WTC11 (cell line): ENCODE results near the gene UMODL1. TPM values are rescaled to one million over a fixed set of nuclear protein-coding genes. Genes with fewer than 3 reads are reported as not detected.

Experiments used
- ATAC-seq: fragments of 200-7000 bp; cut with Tn5 transposase; 2 replicates; pipeline ENCODE4 v1.10.0; 2021; ENCODE audit warnings: mild to moderate bottlenecking, moderate library complexity
- CTCF ChIA-PET: fragments of 300-600 bp; sonication (Branson Sonifier 250); formaldehyde crosslinking; loops from one replicate; lab custom pipeline; 2021; ENCODE audit warnings: antibody characterized with exemption; lab: Charles Lee
- POLR2A ChIA-PET: fragments of 350-600 bp; sonication (Branson Sonifier 250); formaldehyde crosslinking; loops from one replicate; lab custom pipeline; 2021; ENCODE audit warnings: antibody characterized with exemption; lab: Charles Lee
- DNase-seq: peaks from one replicate; pipeline ENCODE4 v3.0.0; 2021; ENCODE audit warnings: low spot score
- H3K27ac Mint-ChIP-seq: 2 replicates; pipeline ENCODE4 v1.8.0; 2021; ENCODE audit warnings: mixed read lengths
- H3K27me3 Mint-ChIP-seq: 2 replicates; pipeline ENCODE4 v1.8.0; 2021; ENCODE audit warnings: low read depth, mild to moderate bottlenecking, moderate library complexity, mixed read lengths
- H3K36me3 Mint-ChIP-seq: 2 replicates; pipeline ENCODE4 v1.8.0; 2021; ENCODE audit warnings: mixed read lengths
- H3K4me1 Mint-ChIP-seq: 2 replicates; pipeline ENCODE4 v1.8.0; 2022; ENCODE audit warnings: mixed read lengths
- H3K4me3 Mint-ChIP-seq: 2 replicates; pipeline ENCODE4 v1.8.0; 2021; ENCODE audit warnings: mild to moderate bottlenecking, moderate library complexity, mixed read lengths
- H3K9me3 Mint-ChIP-seq: 2 replicates; pipeline ENCODE4 v1.8.0; 2021; ENCODE audit warnings: mixed read lengths
- AFF4 ChIP-seq: sonication (generic); formaldehyde crosslinking; IDR thresholded peaks from 2 replicates; pipeline ENCODE4 v1.8.1; 2023; ENCODE audit warnings: mild to moderate bottlenecking, missing genetic modification reagents, borderline replicate concordance
- CREB1 ChIP-seq: sonication (generic); formaldehyde crosslinking; IDR thresholded peaks from 2 replicates; pipeline ENCODE4 v1.8.0; 2023; ENCODE audit warnings: mild to moderate bottlenecking, missing genetic modification reagents
- E2F1 ChIP-seq: sonication (generic); formaldehyde crosslinking; IDR thresholded peaks from 2 replicates; pipeline ENCODE4 v1.8.0; 2022; ENCODE audit warnings: mild to moderate bottlenecking, missing genetic modification reagents
- E2F5 ChIP-seq: sonication (generic); formaldehyde crosslinking; IDR thresholded peaks from 2 replicates; pipeline ENCODE4 v1.8.1; 2022; ENCODE audit warnings: mild to moderate bottlenecking, moderate library complexity, missing genetic modification reagents
- ESRRA ChIP-seq: sonication (generic); formaldehyde crosslinking; IDR thresholded peaks from 2 replicates; pipeline ENCODE4 v1.8.1; 2022; ENCODE audit warnings: mild to moderate bottlenecking, missing genetic modification reagents, borderline replicate concordance
- HMGXB4 ChIP-seq: sonication (generic); formaldehyde crosslinking; IDR thresholded peaks from 2 replicates; pipeline ENCODE4 v1.8.1; 2023; ENCODE audit warnings: mild to moderate bottlenecking, moderate library complexity, missing genetic modification reagents
- IRF2 ChIP-seq: sonication (generic); formaldehyde crosslinking; IDR thresholded peaks from 2 replicates; pipeline ENCODE4 v1.8.0; 2022; ENCODE audit warnings: low read depth, missing genetic modification reagents, borderline replicate concordance
- JUN ChIP-seq: sonication (generic); formaldehyde crosslinking; IDR thresholded peaks from 2 replicates; pipeline ENCODE4 v1.8.0; 2023; ENCODE audit warnings: mild to moderate bottlenecking, missing genetic modification reagents
- MYBL2 ChIP-seq: sonication (generic); formaldehyde crosslinking; IDR thresholded peaks from 2 replicates; pipeline ENCODE4 v1.8.1; 2023; ENCODE audit warnings: mild to moderate bottlenecking, moderate library complexity, missing genetic modification reagents
- NFATC4 ChIP-seq: fragments of 250-450 bp; sonication (Bioruptor Pico); IDR thresholded peaks from 2 replicates; pipeline ENCODE4 v1.9.0; 2021; ENCODE audit warnings: mild to moderate bottlenecking
- PRDM15 ChIP-seq: sonication (generic); formaldehyde crosslinking; IDR thresholded peaks from 2 replicates; pipeline ENCODE4 v1.8.0; 2022; ENCODE audit warnings: missing genetic modification reagents
- SMAD3 ChIP-seq: sonication (generic); formaldehyde crosslinking; IDR thresholded peaks from 2 replicates; pipeline ENCODE4 v1.8.0; 2022; ENCODE audit warnings: missing genetic modification reagents, mild to moderate bottlenecking, borderline replicate concordance
- SOX15 ChIP-seq: fragments of 250-450 bp; sonication (Bioruptor Pico); IDR thresholded peaks from 2 replicates; pipeline ENCODE4 v1.9.0; 2021; ENCODE audit warnings: mild to moderate bottlenecking
- SP1 ChIP-seq: sonication (generic); formaldehyde crosslinking; conservative IDR thresholded peaks from 2 replicates; pipeline ENCODE4 v1.8.1; 2022; ENCODE audit warnings: missing genetic modification reagents
- USF2 ChIP-seq: sonication (generic); formaldehyde crosslinking; IDR thresholded peaks from 2 replicates; pipeline ENCODE4 v1.8.1; 2023; ENCODE audit warnings: mild to moderate bottlenecking, missing genetic modification reagents, moderate library complexity
- ZNF317 ChIP-seq: sonication (generic); formaldehyde crosslinking; IDR thresholded peaks from 2 replicates; pipeline ENCODE4 v1.8.1; 2023; ENCODE audit warnings: low read depth, mild to moderate bottlenecking, moderate library complexity, missing genetic modification reagents, borderline replicate concordance
- ZNF512 ChIP-seq: sonication (generic); formaldehyde crosslinking; IDR thresholded peaks from 2 replicates; pipeline ENCODE4 v1.8.1; 2022; ENCODE audit warnings: missing genetic modification reagents, borderline replicate concordance
- ZSCAN18 ChIP-seq: fragments of 250-450 bp; sonication (Bioruptor Pico); IDR thresholded peaks from 2 replicates; pipeline ENCODE4 v2.1.2; 2022; ENCODE audit warnings: mild to moderate bottlenecking, moderate library complexity
- total RNA-seq: library from RNA; stranded (reverse); gene quantifications from 3 replicates; pipeline ENCODE4 v1.2.3, GENCODE V29; 2021

Gene UMODL1
- total RNA-seq, 1 experiment from 2014 or later: not detected

GRCh38 chr21:42109873-42110525 lies 38.9 kb downstream of the UMODL1 start:
- no peaks in the 10 kb centered on the region for H3K9me3 Mint-ChIP-seq
- DNase-seq: no peak
- ATAC-seq: no peak
- H3K36me3 Mint-ChIP-seq: no peaks in the 10 kb centered on the region
- ChIA-PET CTCF (interaction anchor here (4.0 kb wide), 1 partner anchor 7 kb away, joined by 40 read pairs; no protein-coding TSS in a partner anchor), POLR2A (no interaction called here)
- no peaks in the 10 kb centered on the region for H3K27me3 Mint-ChIP-seq
- H3K4me3 Mint-ChIP-seq: no peak overlapping the region
- no peaks in the 10 kb centered on the region for H3K4me1 Mint-ChIP-seq
- H3K27ac Mint-ChIP-seq: no peak overlapping the region
- TF ChIP-seq JUN (CRISPR knock-in tag): no peak
- TF ChIP-seq ESRRA (CRISPR knock-in tag): no peak
- TF ChIP-seq HMGXB4 (CRISPR knock-in tag): no peak
- TF ChIP-seq PRDM15 (CRISPR knock-in tag): no peak
- TF ChIP-seq ZNF317 (CRISPR knock-in tag): no peak
- TF ChIP-seq IRF2 (CRISPR knock-in tag): no peak
- no peak for TF ChIP-seq E2F5
- TF ChIP-seq E2F1: no peak
- no peak for TF ChIP-seq MYBL2 (CRISPR knock-in tag)
- no peak for TF ChIP-seq NFATC4 (CRISPR knock-in tag)
- TF ChIP-seq USF2 (CRISPR knock-in tag): no peak
- no peak for TF ChIP-seq ZSCAN18 (CRISPR knock-in tag)
- TF ChIP-seq SMAD3: no peak
- TF ChIP-seq ZNF512 (CRISPR knock-in tag): no peak
- no peak for TF ChIP-seq AFF4 (CRISPR knock-in tag)
- no peak for TF ChIP-seq SP1 (CRISPR knock-in tag)
- TF ChIP-seq SOX15 (CRISPR knock-in tag): no peak
- TF ChIP-seq CREB1 (CRISPR knock-in tag): no peak
